ENCODE data around the gene PHACTR2.
A peak's percentile ranks its signal among the peaks of the same experiment; 100 is the strongest.

Gene PHACTR2

GRCh38 chr6:143689852-143690251 is 12.1 kb downstream of the PHACTR2 start:
- H3K9ac ChIP-seq (ENCODE audit: low read length) = no peak overlapping the region
- H3K9me3 ChIP-seq (ENCODE audit: control insufficient read depth, insufficient read depth, low read depth, low read length) = no peaks in the 10 kb centered on the region; the same call in 1 of the 2 replicates
- peaks cover 60% of the 10 kb centered on the region for H3K4me1 ChIP-seq (ENCODE audit: control insufficient read depth, insufficient read depth, low read length)
- no peaks in the 10 kb centered on the region; the same call in 1 of the 2 replicates for H3K36me3 ChIP-seq (ENCODE audit: control insufficient read depth, insufficient read depth, low read length)
- peak overlapping the region; percentile 46; the same call in 1 of the 2 replicates for H3K27ac ChIP-seq (ENCODE audit: low read depth, low read length)
- H3K4me3 ChIP-seq (ENCODE audit: low read depth, low read length) = 0 out of 2 replicates have a peak overlapping the region, but pooled peaks have one; percentile 13
- no peaks in the 10 kb centered on the region for H3K27me3 ChIP-seq (ENCODE audit: control insufficient read depth, insufficient read depth, low read length)

- H3K36me3 ChIP-seq (ENCODE audit: control insufficient read depth, insufficient read depth, low read length) = no peaks in the 10 kb centered on the region; the same call in 1 of the 2 replicates
- H3K9ac ChIP-seq (ENCODE audit: low read length) = no peak overlapping the region
- H3K9me3 ChIP-seq (ENCODE audit: control insufficient read depth, insufficient read depth, low read depth, low read length) = no peaks in the 10 kb centered on the region
- no peak overlapping the region for H3K4me3 ChIP-seq (ENCODE audit: low read depth, low read length)
- peaks cover 68% of the 10 kb centered on the region for H3K4me1 ChIP-seq (ENCODE audit: control insufficient read depth, insufficient read depth, low read length)
- no peak overlapping the region for H3K27ac ChIP-seq (ENCODE audit: low read depth, low read length)
- H3K27me3 ChIP-seq (ENCODE audit: control insufficient read depth, insufficient read depth, low read length) = no peaks in the 10 kb centered on the region
Observed at GRCh38 chr6:143691155-143691554, 13.4 kb downstream of the PHACTR2 start.

GRCh38 chr6:143691900-143692636 is 14.3 kb downstream of the PHACTR2 start:
- H3K36me3 ChIP-seq (ENCODE audit: control insufficient read depth, insufficient read depth, low read length) = no peaks in the 10 kb centered on the region; the same call in 1 of the 2 replicates
- no peak overlapping the region for H3K9ac ChIP-seq (ENCODE audit: low read length)
- H3K9me3 ChIP-seq (ENCODE audit: control insufficient read depth, insufficient read depth, low read depth, low read length) = no peaks in the 10 kb centered on the region
- peaks cover 64% of the 10 kb centered on the region for H3K4me1 ChIP-seq (ENCODE audit: control insufficient read depth, insufficient read depth, low read length)
- no peak overlapping the region for H3K27ac ChIP-seq (ENCODE audit: low read depth, low read length)
- no peaks in the 10 kb centered on the region for H3K27me3 ChIP-seq (ENCODE audit: control insufficient read depth, insufficient read depth, low read length)
- no peak overlapping the region for H3K4me3 ChIP-seq (ENCODE audit: low read depth, low read length)

GRCh38 chr6:143692696-143693095 is 14.9 kb downstream of the PHACTR2 start:
- no peaks in the 10 kb centered on the region for H3K9me3 ChIP-seq (ENCODE audit: control insufficient read depth, insufficient read depth, low read depth, low read length)
- H3K4me1 ChIP-seq (ENCODE audit: control insufficient read depth, insufficient read depth, low read length) = peaks cover 58% of the 10 kb centered on the region
- H3K9ac ChIP-seq (ENCODE audit: low read length) = no peak overlapping the region
- no peak overlapping the region for H3K4me3 ChIP-seq (ENCODE audit: low read depth, low read length)
- no peaks in the 10 kb centered on the region for H3K27me3 ChIP-seq (ENCODE audit: control insufficient read depth, insufficient read depth, low read length)
- no peaks in the 10 kb centered on the region; the same call in 1 of the 2 replicates for H3K36me3 ChIP-seq (ENCODE audit: control insufficient read depth, insufficient read depth, low read length)
- H3K27ac ChIP-seq (ENCODE audit: low read depth, low read length) = no peak overlapping the region

- Histone ChIP-seq H3K27me3 (ENCODE audit: control insufficient read depth, insufficient read depth, low read length) (no peaks in the 10 kb centered on the region), H3K9me3 (ENCODE audit: control insufficient read depth, insufficient read depth, low read depth, low read length) (no peaks in the 10 kb centered on the region), H3K4me1 (ENCODE audit: control insufficient read depth, insufficient read depth, low read length) (peaks cover 52% of the 10 kb centered on the region), H3K4me3 (ENCODE audit: low read depth, low read length) (no peak overlapping the region), H3K27ac (ENCODE audit: low read depth, low read length) (no peak overlapping the region), H3K9ac (ENCODE audit: low read length) (no peak overlapping the region), H3K36me3 (ENCODE audit: control insufficient read depth, insufficient read depth, low read length) (no peaks in the 10 kb centered on the region)
Observed at GRCh38 chr6:143694013-143694412, 16.2 kb downstream of the PHACTR2 start.

- Histone ChIP-seq H3K9ac (ENCODE audit: low read length) (no peak overlapping the region), H3K27me3 (ENCODE audit: control insufficient read depth, insufficient read depth, low read length) (no peaks in the 10 kb centered on the region), H3K9me3 (ENCODE audit: control insufficient read depth, insufficient read depth, low read depth, low read length) (no peaks in the 10 kb centered on the region), H3K4me3 (ENCODE audit: low read depth, low read length) (no peak overlapping the region), H3K36me3 (ENCODE audit: control insufficient read depth, insufficient read depth, low read length) (no peaks in the 10 kb centered on the region), H3K4me1 (ENCODE audit: control insufficient read depth, insufficient read depth, low read length) (peaks cover 47% of the 10 kb centered on the region), H3K27ac (ENCODE audit: low read depth, low read length) (no peak overlapping the region)
Observed at GRCh38 chr6:143694560-143694959, 16.8 kb downstream of the PHACTR2 start.

GRCh38 chr6:143695130-143695968 is 17.6 kb downstream of the PHACTR2 start:
- H3K4me1 ChIP-seq (ENCODE audit: control insufficient read depth, insufficient read depth, low read length) = peaks cover 40% of the 10 kb centered on the region
- no peaks in the 10 kb centered on the region for H3K36me3 ChIP-seq (ENCODE audit: control insufficient read depth, insufficient read depth, low read length)
- no peaks in the 10 kb centered on the region for H3K27me3 ChIP-seq (ENCODE audit: control insufficient read depth, insufficient read depth, low read length)
- H3K4me3 ChIP-seq (ENCODE audit: low read depth, low read length) = no peak overlapping the region
- H3K27ac ChIP-seq (ENCODE audit: low read depth, low read length) = no peak overlapping the region
- no peak overlapping the region for H3K9ac ChIP-seq (ENCODE audit: low read length)
- H3K9me3 ChIP-seq (ENCODE audit: control insufficient read depth, insufficient read depth, low read depth, low read length) = no peaks in the 10 kb centered on the region

GRCh38 chr6:143695969-143696663 is 18.4 kb downstream of the PHACTR2 start:
- H3K4me1 ChIP-seq (ENCODE audit: control insufficient read depth, insufficient read depth, low read length) = peaks cover 38% of the 10 kb centered on the region

GRCh38 chr6:143696664-143697000 is 18.9 kb downstream of the PHACTR2 start:
- H3K27ac ChIP-seq (ENCODE audit: low read depth, low read length) = no peak overlapping the region
- H3K36me3 ChIP-seq (ENCODE audit: control insufficient read depth, insufficient read depth, low read length) = no peaks in the 10 kb centered on the region
- no peaks in the 10 kb centered on the region for H3K9me3 ChIP-seq (ENCODE audit: control insufficient read depth, insufficient read depth, low read depth, low read length)
- H3K4me1 ChIP-seq (ENCODE audit: control insufficient read depth, insufficient read depth, low read length) = peaks cover 34% of the 10 kb centered on the region
- H3K4me3 ChIP-seq (ENCODE audit: low read depth, low read length) = no peak overlapping the region
- H3K9ac ChIP-seq (ENCODE audit: low read length) = no peak overlapping the region
- no peaks in the 10 kb centered on the region for H3K27me3 ChIP-seq (ENCODE audit: control insufficient read depth, insufficient read depth, low read length)

More at GRCh38 chr6:143695969-143696663, 18.4 kb downstream of the PHACTR2 start:
- H3K27me3 ChIP-seq (ENCODE audit: control insufficient read depth, insufficient read depth, low read length) = no peaks in the 10 kb centered on the region
- no peak overlapping the region for H3K27ac ChIP-seq (ENCODE audit: low read depth, low read length)
- no peaks in the 10 kb centered on the region for H3K9me3 ChIP-seq (ENCODE audit: control insufficient read depth, insufficient read depth, low read depth, low read length)
- H3K9ac ChIP-seq (ENCODE audit: low read length) = no peak overlapping the region
- no peak overlapping the region for H3K4me3 ChIP-seq (ENCODE audit: low read depth, low read length)
- no peaks in the 10 kb centered on the region for H3K36me3 ChIP-seq (ENCODE audit: control insufficient read depth, insufficient read depth, low read length)

GRCh38 chr6:143697076-143697800 is 19.5 kb downstream of the PHACTR2 start:
- H3K4me1 ChIP-seq (ENCODE audit: control insufficient read depth, insufficient read depth, low read length) = peaks cover 28% of the 10 kb centered on the region

More at GRCh38 chr6:143697076-143697800, 19.5 kb downstream of the PHACTR2 start:
- Histone ChIP-seq H3K36me3 (ENCODE audit: control insufficient read depth, insufficient read depth, low read length) (no peaks in the 10 kb centered on the region), H3K9me3 (ENCODE audit: control insufficient read depth, insufficient read depth, low read depth, low read length) (no peaks in the 10 kb centered on the region), H3K27me3 (ENCODE audit: control insufficient read depth, insufficient read depth, low read length) (no peaks in the 10 kb centered on the region), H3K9ac (ENCODE audit: low read length) (no peak overlapping the region), H3K4me3 (ENCODE audit: low read depth, low read length) (no peak overlapping the region), H3K27ac (ENCODE audit: low read depth, low read length) (no peak overlapping the region)
